ENCODE results near the gene WRNIP1.

DNA sequence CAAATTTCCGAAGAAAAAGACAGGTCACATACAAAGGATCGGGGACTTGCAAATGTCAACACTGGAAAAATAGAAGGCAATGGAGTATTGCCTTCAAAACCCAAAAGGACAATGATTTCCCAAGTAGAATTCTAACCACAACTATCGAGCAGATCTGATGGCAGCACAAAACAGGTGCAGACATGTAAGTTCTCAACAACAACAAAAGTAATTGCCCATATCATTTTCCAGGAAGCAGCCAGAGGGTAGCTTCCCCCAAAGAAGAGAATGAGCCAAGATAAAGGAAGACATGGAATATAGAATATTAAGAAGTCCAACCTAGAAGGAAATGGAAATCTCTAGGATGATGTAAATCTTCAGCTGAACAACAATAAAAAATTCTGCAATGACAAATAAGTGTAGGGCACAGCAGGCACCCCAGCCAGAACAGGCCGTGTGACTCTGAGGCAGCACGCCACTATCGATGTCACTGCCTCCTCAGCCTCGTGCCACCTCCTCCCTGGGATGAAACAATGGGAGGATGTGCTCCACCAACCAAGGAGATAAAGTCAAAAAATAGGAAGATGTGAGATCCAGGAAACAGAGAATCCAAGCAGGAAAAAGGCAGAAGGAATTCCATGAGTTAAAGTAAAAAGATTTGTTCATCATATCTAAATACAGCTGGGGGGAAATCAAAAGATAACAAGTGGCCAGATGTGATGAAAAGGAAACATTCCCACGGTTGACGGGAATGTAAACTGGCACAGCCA, 42.3 kb downstream of the WRNIP1 start:
- TF ChIP-seq, protein P1, sequence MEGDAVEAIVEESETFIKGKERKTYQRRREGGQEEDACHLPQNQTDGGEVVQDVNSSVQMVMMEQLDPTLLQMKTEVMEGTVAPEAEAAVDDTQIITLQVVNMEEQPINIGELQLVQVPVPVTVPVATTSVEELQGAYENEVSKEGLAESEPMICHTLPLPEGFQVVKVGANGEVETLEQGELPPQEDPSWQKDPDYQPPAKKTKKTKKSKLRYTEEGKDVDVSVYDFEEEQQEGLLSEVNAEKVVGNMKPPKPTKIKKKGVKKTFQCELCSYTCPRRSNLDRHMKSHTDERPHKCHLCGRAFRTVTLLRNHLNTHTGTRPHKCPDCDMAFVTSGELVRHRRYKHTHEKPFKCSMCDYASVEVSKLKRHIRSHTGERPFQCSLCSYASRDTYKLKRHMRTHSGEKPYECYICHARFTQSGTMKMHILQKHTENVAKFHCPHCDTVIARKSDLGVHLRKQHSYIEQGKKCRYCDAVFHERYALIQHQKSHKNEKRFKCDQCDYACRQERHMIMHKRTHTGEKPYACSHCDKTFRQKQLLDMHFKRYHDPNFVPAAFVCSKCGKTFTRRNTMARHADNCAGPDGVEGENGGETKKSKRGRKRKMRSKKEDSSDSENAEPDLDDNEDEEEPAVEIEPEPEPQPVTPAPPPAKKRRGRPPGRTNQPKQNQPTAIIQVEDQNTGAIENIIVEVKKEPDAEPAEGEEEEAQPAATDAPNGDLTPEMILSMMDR (IDR thresholded peaks at IDR 0.05 in 2 of 3, conservative IDR thresholded peaks at IDR 0.05 in 1 of 3; ENCODE audit: borderline replicate concordance in 1 of 3, insufficient read depth in 1 of 3, low read depth in 2 of 3, low read length in 2 of 3), result no peak
- TF ChIP-seq, protein P2, sequence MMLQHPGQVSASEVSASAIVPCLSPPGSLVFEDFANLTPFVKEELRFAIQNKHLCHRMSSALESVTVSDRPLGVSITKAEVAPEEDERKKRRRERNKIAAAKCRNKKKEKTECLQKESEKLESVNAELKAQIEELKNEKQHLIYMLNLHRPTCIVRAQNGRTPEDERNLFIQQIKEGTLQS (IDR thresholded peaks at IDR 0.05), result no peak
- TF ChIP-seq EZH2 (IDR thresholded peaks at IDR 0.05) (no peak), POLR2A (IDR thresholded peaks at IDR 0.05; ENCODE audit: borderline replicate concordance, extremely low read depth, insufficient read depth, insufficient read length) (no peak), RAD21 (IDR thresholded peaks at IDR 0.05; ENCODE audit: low read depth) (no peak)

Measured in HCT116 (cell line).